ENCODE measurements around the gene ITPR3. TPM values are rescaled to one million over a fixed set of nuclear protein-coding genes. Genes with fewer than 3 reads are reported as not detected.

Gene ITPR3
- total and polyA plus RNA-seq, 2 of the 13 experiments (the other 11 are each of a cell fraction or from before 2014, with no cell fraction given): 3.8 to 21.4 TPM

DNA sequence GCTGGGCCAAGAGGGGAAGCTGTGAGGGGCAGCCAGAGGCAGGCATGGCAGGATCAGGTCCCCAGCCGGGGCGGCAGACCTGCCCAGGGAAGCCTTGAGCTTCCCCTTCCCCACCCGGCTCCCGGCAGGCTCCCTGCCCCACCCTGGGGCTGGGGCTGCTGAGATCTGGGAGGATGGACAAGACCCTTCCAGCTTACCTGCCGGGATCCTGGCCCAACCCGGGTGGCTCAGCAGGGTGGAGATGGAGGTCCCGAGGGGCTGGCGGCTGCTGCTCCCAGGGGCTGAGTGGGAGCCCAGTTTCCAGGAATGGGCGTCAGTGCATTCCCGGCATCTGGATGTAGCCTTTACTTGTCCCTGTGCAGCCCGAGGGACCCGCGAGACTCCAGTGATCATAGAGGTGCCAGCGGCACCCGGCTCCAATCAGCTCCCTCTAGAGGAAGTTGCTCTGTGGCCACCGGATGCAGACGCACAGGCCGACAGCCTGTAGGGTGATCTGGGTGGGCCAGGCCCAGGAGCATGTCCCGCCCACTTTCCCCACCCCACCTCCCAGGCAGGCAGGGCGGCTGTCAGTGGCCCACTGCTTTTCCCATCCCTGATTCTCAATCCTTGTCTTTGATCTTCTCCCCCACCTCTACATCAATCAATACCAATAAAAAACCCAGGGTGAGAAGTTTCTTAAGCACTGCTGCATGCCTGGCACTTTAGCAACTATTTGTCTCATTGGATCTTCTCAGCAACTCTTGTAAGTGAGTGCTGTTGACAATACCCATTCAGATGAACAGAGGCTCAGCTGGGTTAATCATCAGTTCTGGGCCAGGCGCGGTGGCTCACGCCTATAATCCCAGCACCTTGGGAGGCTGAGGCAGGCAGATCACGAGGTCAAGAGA lies 41.1 kb upstream of the ITPR3 start, which contains the start of gene BAK1 (continued):
- TF ChIP-seq, protein P1, sequence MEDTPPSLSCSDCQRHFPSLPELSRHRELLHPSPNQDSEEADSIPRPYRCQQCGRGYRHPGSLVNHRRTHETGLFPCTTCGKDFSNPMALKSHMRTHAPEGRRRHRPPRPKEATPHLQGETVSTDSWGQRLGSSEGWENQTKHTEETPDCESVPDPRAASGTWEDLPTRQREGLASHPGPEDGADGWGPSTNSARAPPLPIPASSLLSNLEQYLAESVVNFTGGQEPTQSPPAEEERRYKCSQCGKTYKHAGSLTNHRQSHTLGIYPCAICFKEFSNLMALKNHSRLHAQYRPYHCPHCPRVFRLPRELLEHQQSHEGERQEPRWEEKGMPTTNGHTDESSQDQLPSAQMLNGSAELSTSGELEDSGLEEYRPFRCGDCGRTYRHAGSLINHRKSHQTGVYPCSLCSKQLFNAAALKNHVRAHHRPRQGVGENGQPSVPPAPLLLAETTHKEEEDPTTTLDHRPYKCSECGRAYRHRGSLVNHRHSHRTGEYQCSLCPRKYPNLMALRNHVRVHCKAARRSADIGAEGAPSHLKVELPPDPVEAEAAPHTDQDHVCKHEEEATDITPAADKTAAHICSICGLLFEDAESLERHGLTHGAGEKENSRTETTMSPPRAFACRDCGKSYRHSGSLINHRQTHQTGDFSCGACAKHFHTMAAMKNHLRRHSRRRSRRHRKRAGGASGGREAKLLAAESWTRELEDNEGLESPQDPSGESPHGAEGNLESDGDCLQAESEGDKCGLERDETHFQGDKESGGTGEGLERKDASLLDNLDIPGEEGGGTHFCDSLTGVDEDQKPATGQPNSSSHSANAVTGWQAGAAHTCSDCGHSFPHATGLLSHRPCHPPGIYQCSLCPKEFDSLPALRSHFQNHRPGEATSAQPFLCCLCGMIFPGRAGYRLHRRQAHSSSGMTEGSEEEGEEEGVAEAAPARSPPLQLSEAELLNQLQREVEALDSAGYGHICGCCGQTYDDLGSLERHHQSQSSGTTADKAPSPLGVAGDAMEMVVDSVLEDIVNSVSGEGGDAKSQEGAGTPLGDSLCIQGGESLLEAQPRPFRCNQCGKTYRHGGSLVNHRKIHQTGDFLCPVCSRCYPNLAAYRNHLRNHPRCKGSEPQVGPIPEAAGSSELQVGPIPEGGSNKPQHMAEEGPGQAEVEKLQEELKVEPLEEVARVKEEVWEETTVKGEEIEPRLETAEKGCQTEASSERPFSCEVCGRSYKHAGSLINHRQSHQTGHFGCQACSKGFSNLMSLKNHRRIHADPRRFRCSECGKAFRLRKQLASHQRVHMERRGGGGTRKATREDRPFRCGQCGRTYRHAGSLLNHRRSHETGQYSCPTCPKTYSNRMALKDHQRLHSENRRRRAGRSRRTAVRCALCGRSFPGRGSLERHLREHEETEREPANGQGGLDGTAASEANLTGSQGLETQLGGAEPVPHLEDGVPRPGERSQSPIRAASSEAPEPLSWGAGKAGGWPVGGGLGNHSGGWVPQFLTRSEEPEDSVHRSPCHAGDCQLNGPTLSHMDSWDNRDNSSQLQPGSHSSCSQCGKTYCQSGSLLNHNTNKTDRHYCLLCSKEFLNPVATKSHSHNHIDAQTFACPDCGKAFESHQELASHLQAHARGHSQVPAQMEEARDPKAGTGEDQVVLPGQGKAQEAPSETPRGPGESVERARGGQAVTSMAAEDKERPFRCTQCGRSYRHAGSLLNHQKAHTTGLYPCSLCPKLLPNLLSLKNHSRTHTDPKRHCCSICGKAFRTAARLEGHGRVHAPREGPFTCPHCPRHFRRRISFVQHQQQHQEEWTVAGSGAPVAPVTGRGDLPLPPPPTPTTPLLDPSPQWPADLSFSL (CRISPR knock-in tag; IDR thresholded peaks at IDR 0.05): no peak
- TF ChIP-seq ZBTB42 (CRISPR knock-in tag; IDR thresholded peaks at IDR 0.05): no peak
- no peak; the same call in 1 of the 2 replicates for TF ChIP-seq ELF4 (CRISPR knock-in tag; IDR thresholded peaks at IDR 0.05; ENCODE audit: borderline replicate concordance)
- no peak for TF ChIP-seq ZNF17 (CRISPR knock-in tag; IDR thresholded peaks at IDR 0.05)
- TF ChIP-seq KDM1A (CRISPR knock-in tag; IDR thresholded peaks at IDR 0.05): no peak
- TF ChIP-seq MBNL3 (CRISPR knock-in tag; conservative IDR thresholded peaks at IDR 0.05): no peak
- peak; percentile 77 for TF ChIP-seq ZMYM4 (CRISPR knock-in tag; IDR thresholded peaks at IDR 0.05)
- no peak for TF ChIP-seq ZNF446 (CRISPR knock-in tag; IDR thresholded peaks at IDR 0.05)
- TF ChIP-seq, protein P2, sequence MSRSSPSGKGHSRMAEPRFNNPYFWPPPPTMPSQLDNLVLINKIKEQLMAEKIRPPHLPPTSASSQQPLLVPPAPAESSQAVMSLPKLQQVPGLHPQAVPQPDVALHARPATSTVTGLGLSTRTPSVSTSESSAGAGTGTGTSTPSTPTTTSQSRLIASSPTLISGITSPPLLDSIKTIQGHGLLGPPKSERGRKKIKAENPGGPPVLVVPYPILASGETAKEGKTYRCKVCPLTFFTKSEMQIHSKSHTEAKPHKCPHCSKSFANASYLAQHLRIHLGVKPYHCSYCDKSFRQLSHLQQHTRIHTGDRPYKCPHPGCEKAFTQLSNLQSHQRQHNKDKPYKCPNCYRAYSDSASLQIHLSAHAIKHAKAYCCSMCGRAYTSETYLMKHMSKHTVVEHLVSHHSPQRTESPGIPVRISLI (CRISPR knock-in tag; IDR thresholded peaks at IDR 0.05; ENCODE audit: borderline replicate concordance): peak; percentile 62; the same call in 1 of the 2 replicates
- no peak for TF ChIP-seq ZNF337 (CRISPR knock-in tag; IDR thresholded peaks at IDR 0.05; ENCODE audit: borderline replicate concordance, low read depth)
- TF ChIP-seq HDAC2 (CRISPR knock-in tag; IDR thresholded peaks at IDR 0.05): no peak
- peak; percentile 69 for TF ChIP-seq POLR2AphosphoS5 (IDR thresholded peaks at IDR 0.05; ENCODE audit: low read depth, low read length)
- TF ChIP-seq, protein P3, sequence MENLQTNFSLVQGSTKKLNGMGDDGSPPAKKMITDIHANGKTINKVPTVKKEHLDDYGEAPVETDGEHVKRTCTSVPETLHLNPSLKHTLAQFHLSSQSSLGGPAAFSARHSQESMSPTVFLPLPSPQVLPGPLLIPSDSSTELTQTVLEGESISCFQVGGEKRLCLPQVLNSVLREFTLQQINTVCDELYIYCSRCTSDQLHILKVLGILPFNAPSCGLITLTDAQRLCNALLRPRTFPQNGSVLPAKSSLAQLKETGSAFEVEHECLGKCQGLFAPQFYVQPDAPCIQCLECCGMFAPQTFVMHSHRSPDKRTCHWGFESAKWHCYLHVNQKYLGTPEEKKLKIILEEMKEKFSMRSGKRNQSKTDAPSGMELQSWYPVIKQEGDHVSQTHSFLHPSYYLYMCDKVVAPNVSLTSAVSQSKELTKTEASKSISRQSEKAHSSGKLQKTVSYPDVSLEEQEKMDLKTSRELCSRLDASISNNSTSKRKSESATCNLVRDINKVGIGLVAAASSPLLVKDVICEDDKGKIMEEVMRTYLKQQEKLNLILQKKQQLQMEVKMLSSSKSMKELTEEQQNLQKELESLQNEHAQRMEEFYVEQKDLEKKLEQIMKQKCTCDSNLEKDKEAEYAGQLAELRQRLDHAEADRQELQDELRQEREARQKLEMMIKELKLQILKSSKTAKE (CRISPR knock-in tag; IDR thresholded peaks at IDR 0.05; ENCODE audit: borderline replicate concordance): no peak
- no peak for TF ChIP-seq ZNF567 (CRISPR knock-in tag; IDR thresholded peaks at IDR 0.05; ENCODE audit: borderline replicate concordance)
- TF ChIP-seq MIXL1 (CRISPR knock-in tag; IDR thresholded peaks at IDR 0.05): peak; percentile 56; the same call in 1 of the 2 replicates
- no peak for TF ChIP-seq ZNF777 (CRISPR knock-in tag; IDR thresholded peaks at IDR 0.05)
- no peak for TF ChIP-seq STAT5B (CRISPR knock-in tag; IDR thresholded peaks at IDR 0.05)
- no peak for TF ChIP-seq FOXJ3 (CRISPR knock-in tag; IDR thresholded peaks at IDR 0.05; ENCODE audit: borderline replicate concordance)
- TF ChIP-seq MED13 (CRISPR knock-in tag; IDR thresholded peaks at IDR 0.05): no peak
- 0 out of 2 replicates have a peak, but pooled peaks have one; percentile 8 for TF ChIP-seq ARNTL (CRISPR knock-in tag; IDR thresholded peaks at IDR 0.05)
- no peak for TF ChIP-seq MTF1 (CRISPR knock-in tag; IDR thresholded peaks at IDR 0.05)

Data from HepG2 (cell line).